ENCODE measurements around the gene ZNF770. TPM values are rescaled to one million over a fixed set of nuclear protein-coding genes. Genes with fewer than 3 reads are reported as not detected.

ZNF770 gene
- total and polyA plus RNA-seq, 7 donors, result 4.8 to 21.4 (median 15.9) TPM

- intact Hi-C loops (cut with DNase I), result loop anchor here (5.0 to 10.0 kb wide), 2 partner anchors 561 to 762 kb away; partner anchors contain the start of genes DPH6 and EMC4
- H3K9me3 ChIP-seq, result no peaks in the 10 kb centered on the region
- no peak for DNase-seq
- H3K27ac ChIP-seq, result peak overlapping the region in 2 of 4 donors; percentile 91 to 95
- H3K36me3 ChIP-seq, result peaks cover 0 to 33% (median 5%) of the 10 kb centered on the region in 4 donors
- H3K27me3 ChIP-seq, result no peaks in the 10 kb centered on the region
- TF ChIP-seq POLR2A (IDR thresholded peaks at IDR 0.05), result no peak
- no peak for TF ChIP-seq POLR2AphosphoS5 (IDR thresholded peaks at IDR 0.05)
- TF ChIP-seq EP300 (IDR thresholded peaks at IDR 0.05), result no peak
- no peak for TF ChIP-seq CTCF (IDR thresholded peaks at IDR 0.05)
- WGBS, 2 donors, result 51 to 83% methylated on average over 1 of the region's 1 CpG
- peak overlapping the region in 1 of 4 donors; percentile 76 for H3K4me3 ChIP-seq
- peaks cover 0 to 36% (median 30%) of the 10 kb centered on the region in 4 donors for H3K4me1 ChIP-seq
Measured at GRCh38 chr15:34986326-34986725, 1.8 kb downstream of the ZNF770 start.

- Histone ChIP-seq H3K27ac (no peak overlapping the region), H3K36me3 (peaks cover 0 to 34% (median 5%) of the 10 kb centered on the region in 4 donors), H3K9me3 (no peaks in the 10 kb centered on the region), H3K4me1 (peaks cover 0 to 36% (median 30%) of the 10 kb centered on the region in 4 donors), H3K27me3 (no peaks in the 10 kb centered on the region), H3K4me3 (no peak overlapping the region)
- 79 to 80% methylated on average over 9 of the region's 9 CpGs for WGBS, 2 donors
- intact Hi-C loops (cut with DNase I), result loop anchor here (5.0 to 10.0 kb wide), 2 partner anchors 562 to 760 kb away; partner anchors contain the start of genes DPH6 and EMC4
- TF ChIP-seq EP300 (IDR thresholded peaks at IDR 0.05), result no peak
- TF ChIP-seq CTCF (IDR thresholded peaks at IDR 0.05), result no peak
- TF ChIP-seq POLR2AphosphoS5 (IDR thresholded peaks at IDR 0.05), result no peak
- TF ChIP-seq POLR2A (IDR thresholded peaks at IDR 0.05), result no peak
- DNase-seq, result no peak
Measured at GRCh38 chr15:34984889-34985630, 3.0 kb downstream of the ZNF770 start.

- Histone ChIP-seq H3K4me1 (no peaks in the 10 kb centered on the region), H3K9me3 (no peaks in the 10 kb centered on the region), H3K27me3 (no peaks in the 10 kb centered on the region), H3K36me3 (peaks cover 0 to 5% (median 0%) of the 10 kb centered on the region in 4 donors), H3K4me3 (no peak overlapping the region), H3K27ac (no peak overlapping the region)
- intact Hi-C loops (cut with DNase I), result no loop called here
- no peak for DNase-seq
- TF ChIP-seq CTCF (IDR thresholded peaks at IDR 0.05) (no peak), POLR2A (IDR thresholded peaks at IDR 0.05) (no peak), POLR2AphosphoS5 (IDR thresholded peaks at IDR 0.05) (no peak), EP300 (IDR thresholded peaks at IDR 0.05) (no peak)
- WGBS, 2 donors, result 87 to 93% methylated on average over 2 of the region's 2 CpGs
Measured at GRCh38 chr15:34976743-34977142, 11.3 kb downstream of the ZNF770 start.

- intact Hi-C loops (cut with DNase I), result no loop called here
- Histone ChIP-seq H3K27ac (no peak overlapping the region), H3K4me1 (no peaks in the 10 kb centered on the region), H3K9me3 (no peaks in the 10 kb centered on the region), H3K27me3 (no peaks in the 10 kb centered on the region), H3K4me3 (no peak overlapping the region), H3K36me3 (no peaks in the 10 kb centered on the region)
- TF ChIP-seq POLR2AphosphoS5 (IDR thresholded peaks at IDR 0.05), result no peak
- TF ChIP-seq CTCF (IDR thresholded peaks at IDR 0.05), result no peak
- 95 to 96% methylated on average over 2 of the region's 2 CpGs for WGBS, 2 donors
- no peak for DNase-seq
Measured at GRCh38 chr15:34976073-34976472, 12.0 kb downstream of the ZNF770 start.
